Ascending aorta (tissue), 2 donors: ENCODE results near the gene PLPPR5. TPM values are rescaled to one million over a fixed set of nuclear protein-coding genes. Genes with fewer than 3 reads are reported as not detected.
"Not testable (repeated sequence)": the region's sequence is repeated elsewhere in the genome, so short reads cannot be mapped to it uniquely, and the experiment has no call there.

ENCODE experiments used
- DNase-seq, 2 donors: peaks; one replicate each; pipeline ENCODE4 v3.0.0-alpha.2; 2019; ENCODE audit warnings: low spot score in 2 of 2
- H3K27ac ChIP-seq, 2 donors: fragments of 200-600 bp; sonication (generic); one replicate each; pipeline ENCODE4 v1.5.1; 2016 to 2017; ENCODE audit warnings: mild to moderate bottlenecking in 1 of 2
- H3K27me3 ChIP-seq: fragments of 200-600 bp; sonication (generic); one replicate; pipeline ENCODE4 v1.5.1; 2017
- H3K36me3 ChIP-seq, 2 donors: fragments of 200-600 bp; sonication (generic); one replicate each; pipeline ENCODE4 v1.5.1; 2016
- H3K4me1 ChIP-seq, 2 donors: fragments of 200-600 bp; sonication (generic); one replicate each; pipeline ENCODE4 v1.5.1; 2016 to 2017; ENCODE audit warnings: mild to moderate bottlenecking in 1 of 2
- H3K4me3 ChIP-seq, 2 donors: fragments of 200-600 bp; sonication (generic); one replicate each; pipeline ENCODE4 v1.5.1; 2016 to 2017; ENCODE audit warnings: mild to moderate bottlenecking in 1 of 2
- H3K9me3 ChIP-seq, 2 donors: fragments of 200-600 bp; sonication (generic); one replicate each; pipeline ENCODE4 v1.5.1; 2016
- CTCF ChIP-seq, 3 experiments: fragments of 200-600 bp in 2 of 3; fragments of 450-650 bp in 1 of 3; sonication (generic) in 2 of 3; IDR thresholded peaks; one replicate each; pipeline ENCODE4 v1.5.1; 2016 to 2019; ENCODE audit warnings: antibody characterized with exemption in 3 of 3, mild to moderate bottlenecking in 1 of 3, moderate library complexity in 1 of 3
- intact Hi-C: fragments of 100-400 bp; cut with DNase I; formaldehyde crosslinking; loops from one replicate; pipeline ENCODE4 v1.15.1; 2023
- total RNA-seq: library from RNA; depleted of rRNA; stranded (reverse); fragments of >200 nt; gene quantifications from one replicate; pipeline ENCODE4 v1.1.0, GENCODE V29; 2016

The PLPPR5 gene
- total RNA-seq, 1 donor from 2014 or later: not detected

- no peak for DNase-seq
- intact Hi-C loops: no loop called here
- H3K36me3 ChIP-seq: no peaks in the 10 kb centered on the region
- H3K4me3 ChIP-seq: no peak overlapping the region
- no peaks in the 10 kb centered on the region for H3K9me3 ChIP-seq
- no peak for TF ChIP-seq CTCF (IDR thresholded peaks at IDR 0.05)
- no peaks in the 10 kb centered on the region for H3K4me1 ChIP-seq
- H3K27me3 ChIP-seq: no peaks in the 10 kb centered on the region
- no peak overlapping the region for H3K27ac ChIP-seq
These were observed 111.3 kb downstream of the PLPPR5 start for GRCh38 chr1:98893371-98893770.

- TF ChIP-seq CTCF (IDR thresholded peaks at IDR 0.05): no peak
- no peaks in the 10 kb centered on the region for H3K36me3 ChIP-seq
- H3K27ac ChIP-seq: no peak overlapping the region
- DNase-seq: no peak
- H3K4me1 ChIP-seq: no peaks in the 10 kb centered on the region
- H3K9me3 ChIP-seq: no peaks in the 10 kb centered on the region
- H3K4me3 ChIP-seq: no peak overlapping the region
- intact Hi-C loops: no loop called here
- no peaks in the 10 kb centered on the region for H3K27me3 ChIP-seq
These were observed 115.8 kb downstream of the PLPPR5 start for GRCh38 chr1:98888869-98889268.

- Histone ChIP-seq H3K9me3 (no peaks in the 10 kb centered on the region), H3K27me3 (no peaks in the 10 kb centered on the region), H3K4me3 (no peak overlapping the region), H3K27ac (no peak overlapping the region), H3K4me1 (no peaks in the 10 kb centered on the region), H3K36me3 (no peaks in the 10 kb centered on the region)
- no peak for TF ChIP-seq CTCF (IDR thresholded peaks at IDR 0.05)
- DNase-seq: no peak
- intact Hi-C loops: no loop called here
These were observed 117.2 kb downstream of the PLPPR5 start for GRCh38 chr1:98887507-98887906.

- no peaks in the 10 kb centered on the region for H3K9me3 ChIP-seq
- no peak overlapping the region for H3K27ac ChIP-seq
- TF ChIP-seq CTCF (IDR thresholded peaks at IDR 0.05): no peak
- H3K4me1 ChIP-seq: no peaks in the 10 kb centered on the region
- H3K4me3 ChIP-seq: no peak overlapping the region
- intact Hi-C loops: no loop called here
- H3K27me3 ChIP-seq: no peaks in the 10 kb centered on the region
- no peak for DNase-seq
- no peaks in the 10 kb centered on the region for H3K36me3 ChIP-seq
These were observed 119.8 kb downstream of the PLPPR5 start for GRCh38 chr1:98884864-98885263.

- Histone ChIP-seq H3K27me3 (no peaks in the 10 kb centered on the region), H3K9me3 (no peaks in the 10 kb centered on the region), H3K36me3 (no peaks in the 10 kb centered on the region), H3K27ac (no peak overlapping the region), H3K4me1 (no peaks in the 10 kb centered on the region), H3K4me3 (no peak overlapping the region)
- DNase-seq: no peak
- intact Hi-C loops: no loop called here
- no peak for TF ChIP-seq CTCF (IDR thresholded peaks at IDR 0.05)
These were observed 122.8 kb downstream of the PLPPR5 start for GRCh38 chr1:98881901-98882300.

- H3K36me3 ChIP-seq, H3K27ac ChIP-seq, intact Hi-C loops, H3K9me3 ChIP-seq, H3K27me3 ChIP-seq, DNase-seq, H3K4me3 ChIP-seq, H3K4me1 ChIP-seq: not testable (repeated sequence)
These were observed 123.4 kb downstream of the PLPPR5 start for GRCh38 chr1:98881234-98881633.
